ENCODE measurements around the gene FARP1.

The FARP1 gene

DNA sequence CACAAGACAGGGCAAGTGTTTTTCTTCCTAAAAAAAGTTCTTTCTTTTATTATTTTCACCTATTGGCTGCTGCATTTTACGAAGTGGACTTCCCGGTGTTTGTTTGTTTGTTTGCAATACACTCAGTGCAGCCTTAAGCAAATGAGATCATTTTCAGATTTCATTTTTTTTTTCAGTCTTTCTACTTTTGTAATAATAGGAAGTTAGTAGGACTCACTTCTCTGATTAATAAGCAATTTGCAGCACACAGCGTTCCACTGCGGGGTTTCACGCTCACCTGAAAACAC, 305.7 kb downstream of the FARP1 start:
- Histone ChIP-seq H3K9me3 (ENCODE audit: control insufficient read depth, insufficient read depth, low read depth, low read length) (no peaks in the 10 kb centered on the region), H3K27ac (ENCODE audit: extremely low read depth, low read depth, low read length) (no peak overlapping the region), H3K4me1 (ENCODE audit: control insufficient read depth, insufficient read depth, low read length) (no peaks in the 10 kb centered on the region), H3K36me3 (ENCODE audit: control insufficient read depth in 2 of 2, insufficient read depth in 1 of 2, low read length in 2 of 2) (peaks cover 0 to 70% of the 10 kb centered on the region in 2 experiments; a peak in 2 of 3 replicates), H3K4me3 (ENCODE audit: low read depth, low read length) (no peak overlapping the region)
- CTCF ChIA-PET: interaction anchor here (0.6 to 1.1 kb wide), 3 partner anchors 12 to 47 kb away, joined by 3 to 4 read pairs (median 3); no protein-coding TSS in a partner anchor
- POLR2A ChIA-PET: interaction anchor here (0.6 kb wide), 1 partner anchor 34 kb away, joined by 4 read pairs; no protein-coding TSS in a partner anchor
- TF ChIP-seq GLIS1 (tag by site-specific recombination; IDR thresholded peaks at IDR 0.05) (no peak), ZBTB1 (tag by site-specific recombination; IDR thresholded peaks at IDR 0.05) (no peak), ZBTB20 (tag by site-specific recombination; IDR thresholded peaks at IDR 0.05) (no peak), ZNF624 (tag by site-specific recombination; IDR thresholded peaks at IDR 0.05) (no peak), HOXD13 (CRISPR knock-in tag; IDR thresholded peaks at IDR 0.05; ENCODE audit: borderline replicate concordance) (no peak), ZNF48 (tag by site-specific recombination; IDR thresholded peaks at IDR 0.05) (no peak), ZFP41 (tag by site-specific recombination; IDR thresholded peaks at IDR 0.05; ENCODE audit: borderline replicate concordance) (no peak), ZNF626 (tag by site-specific recombination; IDR thresholded peaks at IDR 0.05) (no peak)
- TF ChIP-seq, protein P1, sequence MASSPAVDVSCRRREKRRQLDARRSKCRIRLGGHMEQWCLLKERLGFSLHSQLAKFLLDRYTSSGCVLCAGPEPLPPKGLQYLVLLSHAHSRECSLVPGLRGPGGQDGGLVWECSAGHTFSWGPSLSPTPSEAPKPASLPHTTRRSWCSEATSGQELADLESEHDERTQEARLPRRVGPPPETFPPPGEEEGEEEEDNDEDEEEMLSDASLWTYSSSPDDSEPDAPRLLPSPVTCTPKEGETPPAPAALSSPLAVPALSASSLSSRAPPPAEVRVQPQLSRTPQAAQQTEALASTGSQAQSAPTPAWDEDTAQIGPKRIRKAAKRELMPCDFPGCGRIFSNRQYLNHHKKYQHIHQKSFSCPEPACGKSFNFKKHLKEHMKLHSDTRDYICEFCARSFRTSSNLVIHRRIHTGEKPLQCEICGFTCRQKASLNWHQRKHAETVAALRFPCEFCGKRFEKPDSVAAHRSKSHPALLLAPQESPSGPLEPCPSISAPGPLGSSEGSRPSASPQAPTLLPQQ (tag by site-specific recombination; IDR thresholded peaks at IDR 0.05): no peak

DNA sequence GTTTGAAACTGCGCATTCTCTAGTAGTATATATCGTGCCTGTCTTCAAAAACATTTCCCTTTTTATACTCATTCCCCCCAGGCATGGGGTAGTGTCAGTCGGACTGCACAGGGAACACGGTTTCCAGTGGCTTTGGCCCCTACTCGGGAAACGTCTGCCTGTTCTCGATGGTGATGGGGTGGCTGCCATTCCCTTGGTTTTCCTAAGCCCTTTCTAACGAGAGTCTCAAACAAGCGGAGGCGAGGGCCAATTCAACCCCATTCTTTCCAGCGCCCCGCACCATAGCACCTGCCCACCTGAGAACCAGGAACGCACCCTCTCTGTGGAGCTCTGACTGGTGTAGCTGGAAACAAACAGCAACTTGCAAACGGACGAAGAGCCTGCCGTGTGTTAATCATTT, 306.4 kb downstream of the FARP1 start:
- POLR2A ChIA-PET: no interaction called here
- H3K9me3 ChIP-seq (ENCODE audit: control insufficient read depth, insufficient read depth, low read depth, low read length): no peaks in the 10 kb centered on the region
- no peak overlapping the region for H3K4me3 ChIP-seq (ENCODE audit: low read depth, low read length)
- no peak for TF ChIP-seq GLIS2 (tag by site-specific recombination; IDR thresholded peaks at IDR 0.05)
- no peak for TF ChIP-seq ZNF239 (tag by site-specific recombination; IDR thresholded peaks at IDR 0.05)
- TF ChIP-seq, protein P2, sequence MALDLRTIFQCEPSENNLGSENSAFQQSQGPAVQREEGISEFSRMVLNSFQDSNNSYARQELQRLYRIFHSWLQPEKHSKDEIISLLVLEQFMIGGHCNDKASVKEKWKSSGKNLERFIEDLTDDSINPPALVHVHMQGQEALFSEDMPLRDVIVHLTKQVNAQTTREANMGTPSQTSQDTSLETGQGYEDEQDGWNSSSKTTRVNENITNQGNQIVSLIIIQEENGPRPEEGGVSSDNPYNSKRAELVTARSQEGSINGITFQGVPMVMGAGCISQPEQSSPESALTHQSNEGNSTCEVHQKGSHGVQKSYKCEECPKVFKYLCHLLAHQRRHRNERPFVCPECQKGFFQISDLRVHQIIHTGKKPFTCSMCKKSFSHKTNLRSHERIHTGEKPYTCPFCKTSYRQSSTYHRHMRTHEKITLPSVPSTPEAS (tag by site-specific recombination; IDR thresholded peaks at IDR 0.05): no peak
- TF ChIP-seq ZNF423 (tag by site-specific recombination; IDR thresholded peaks at IDR 0.05): no peak
- no peak for TF ChIP-seq OVOL3 (tag by site-specific recombination; IDR thresholded peaks at IDR 0.05)
- no peak for TF ChIP-seq ZBTB48 (tag by site-specific recombination; IDR thresholded peaks at IDR 0.05)
- no peak for TF ChIP-seq ZFP69B (tag by site-specific recombination; IDR thresholded peaks at IDR 0.05)
- TF ChIP-seq ZNF660 (tag by site-specific recombination; IDR thresholded peaks at IDR 0.05): no peak
- no peak for TF ChIP-seq ZNF292 (tag by site-specific recombination; IDR thresholded peaks at IDR 0.05; ENCODE audit: borderline replicate concordance, low read depth)
- TF ChIP-seq ZNF792 (tag by site-specific recombination; IDR thresholded peaks at IDR 0.05): no peak
- TF ChIP-seq WT1 (tag by site-specific recombination; IDR thresholded peaks at IDR 0.05): no peak
- TF ChIP-seq ZNF510 (tag by site-specific recombination; IDR thresholded peaks at IDR 0.05; ENCODE audit: insufficient replicate concordance): no peak
- TF ChIP-seq ZNF350 (tag by site-specific recombination; IDR thresholded peaks at IDR 0.05): no peak
- TF ChIP-seq, protein P3, sequence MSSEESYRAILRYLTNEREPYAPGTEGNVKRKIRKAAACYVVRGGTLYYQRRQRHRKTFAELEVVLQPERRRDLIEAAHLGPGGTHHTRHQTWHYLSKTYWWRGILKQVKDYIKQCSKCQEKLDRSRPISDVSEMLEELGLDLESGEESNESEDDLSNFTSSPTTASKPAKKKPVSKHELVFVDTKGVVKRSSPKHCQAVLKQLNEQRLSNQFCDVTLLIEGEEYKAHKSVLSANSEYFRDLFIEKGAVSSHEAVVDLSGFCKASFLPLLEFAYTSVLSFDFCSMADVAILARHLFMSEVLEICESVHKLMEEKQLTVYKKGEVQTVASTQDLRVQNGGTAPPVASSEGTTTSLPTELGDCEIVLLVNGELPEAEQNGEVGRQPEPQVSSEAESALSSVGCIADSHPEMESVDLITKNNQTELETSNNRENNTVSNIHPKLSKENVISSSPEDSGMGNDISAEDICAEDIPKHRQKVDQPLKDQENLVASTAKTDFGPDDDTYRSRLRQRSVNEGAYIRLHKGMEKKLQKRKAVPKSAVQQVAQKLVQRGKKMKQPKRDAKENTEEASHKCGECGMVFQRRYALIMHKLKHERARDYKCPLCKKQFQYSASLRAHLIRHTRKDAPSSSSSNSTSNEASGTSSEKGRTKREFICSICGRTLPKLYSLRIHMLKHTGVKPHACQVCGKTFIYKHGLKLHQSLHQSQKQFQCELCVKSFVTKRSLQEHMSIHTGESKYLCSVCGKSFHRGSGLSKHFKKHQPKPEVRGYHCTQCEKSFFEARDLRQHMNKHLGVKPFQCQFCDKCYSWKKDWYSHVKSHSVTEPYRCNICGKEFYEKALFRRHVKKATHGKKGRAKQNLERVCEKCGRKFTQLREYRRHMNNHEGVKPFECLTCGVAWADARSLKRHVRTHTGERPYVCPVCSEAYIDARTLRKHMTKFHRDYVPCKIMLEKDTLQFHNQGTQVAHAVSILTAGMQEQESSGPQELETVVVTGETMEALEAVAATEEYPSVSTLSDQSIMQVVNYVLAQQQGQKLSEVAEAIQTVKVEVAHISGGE (tag by site-specific recombination; conservative IDR thresholded peaks at IDR 0.05; ENCODE audit: low read depth): no peak
- no peak for TF ChIP-seq ZNF514 (tag by site-specific recombination; IDR thresholded peaks at IDR 0.05)
- TF ChIP-seq ZNF621 (tag by site-specific recombination; IDR thresholded peaks at IDR 0.05): no peak
- TF ChIP-seq ZNF248 (tag by site-specific recombination; IDR thresholded peaks at IDR 0.05): no peak
- TF ChIP-seq SETDB1 (IDR thresholded peaks at IDR 0.05; ENCODE audit: insufficient read length, low read length): no peak
- no peaks in the 10 kb centered on the region for H3K4me1 ChIP-seq (ENCODE audit: control insufficient read depth, insufficient read depth, low read length)
- CTCF ChIA-PET: interaction anchor here (0.7 kb wide), 1 partner anchor 349 kb away, joined by 6 read pairs; no protein-coding TSS in a partner anchor
- peaks cover 0 to 70% of the 10 kb centered on the region in 2 experiments; a peak in 2 of 3 replicates for H3K36me3 ChIP-seq (ENCODE audit: control insufficient read depth in 2 of 2, insufficient read depth in 1 of 2, low read length in 2 of 2)
- H3K27ac ChIP-seq (ENCODE audit: extremely low read depth, low read depth, low read length): no peak overlapping the region
